ENCODE measurements around the gene SORBS1.

SORBS1 gene

GRCh38 chr10:95331596-95332130 lies 229.5 kb downstream of the SORBS1 start:
- no peak overlapping the region for H3K27ac ChIP-seq

DNA sequence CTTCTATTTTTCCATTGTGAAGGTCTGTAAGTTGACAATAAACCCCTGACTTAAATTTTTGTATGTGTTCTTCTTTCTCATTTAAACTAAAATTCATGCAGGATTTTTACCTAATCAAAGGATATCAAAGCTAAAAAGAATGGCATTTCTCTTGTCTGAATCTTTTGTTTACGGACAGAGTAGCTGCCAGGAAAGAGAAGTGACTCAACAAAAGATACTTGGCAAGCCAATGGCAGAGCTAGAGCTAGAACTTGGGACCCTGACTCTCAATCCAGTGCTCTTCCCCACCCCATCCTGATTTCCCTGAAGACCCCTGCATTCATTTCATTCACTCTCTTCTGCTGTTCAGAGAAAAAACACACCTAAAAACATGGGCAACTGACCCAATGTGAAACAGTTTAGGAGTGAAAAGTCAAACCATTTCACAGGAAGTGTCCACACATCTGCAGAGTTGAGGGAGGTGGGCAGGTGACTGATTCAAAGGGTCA lies 230.2 kb downstream of the SORBS1 start:
- peak overlapping the region; percentile 44; the same call in 1 of the 2 replicates for H3K27ac ChIP-seq
- TF ChIP-seq, protein P1, sequence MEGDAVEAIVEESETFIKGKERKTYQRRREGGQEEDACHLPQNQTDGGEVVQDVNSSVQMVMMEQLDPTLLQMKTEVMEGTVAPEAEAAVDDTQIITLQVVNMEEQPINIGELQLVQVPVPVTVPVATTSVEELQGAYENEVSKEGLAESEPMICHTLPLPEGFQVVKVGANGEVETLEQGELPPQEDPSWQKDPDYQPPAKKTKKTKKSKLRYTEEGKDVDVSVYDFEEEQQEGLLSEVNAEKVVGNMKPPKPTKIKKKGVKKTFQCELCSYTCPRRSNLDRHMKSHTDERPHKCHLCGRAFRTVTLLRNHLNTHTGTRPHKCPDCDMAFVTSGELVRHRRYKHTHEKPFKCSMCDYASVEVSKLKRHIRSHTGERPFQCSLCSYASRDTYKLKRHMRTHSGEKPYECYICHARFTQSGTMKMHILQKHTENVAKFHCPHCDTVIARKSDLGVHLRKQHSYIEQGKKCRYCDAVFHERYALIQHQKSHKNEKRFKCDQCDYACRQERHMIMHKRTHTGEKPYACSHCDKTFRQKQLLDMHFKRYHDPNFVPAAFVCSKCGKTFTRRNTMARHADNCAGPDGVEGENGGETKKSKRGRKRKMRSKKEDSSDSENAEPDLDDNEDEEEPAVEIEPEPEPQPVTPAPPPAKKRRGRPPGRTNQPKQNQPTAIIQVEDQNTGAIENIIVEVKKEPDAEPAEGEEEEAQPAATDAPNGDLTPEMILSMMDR (conservative IDR thresholded peaks at IDR 0.05) = no peak

More at GRCh38 chr10:95331596-95332130, 229.5 kb downstream of the SORBS1 start:
- TF ChIP-seq, protein P1 (conservative IDR thresholded peaks at IDR 0.05) = no peak

DNA sequence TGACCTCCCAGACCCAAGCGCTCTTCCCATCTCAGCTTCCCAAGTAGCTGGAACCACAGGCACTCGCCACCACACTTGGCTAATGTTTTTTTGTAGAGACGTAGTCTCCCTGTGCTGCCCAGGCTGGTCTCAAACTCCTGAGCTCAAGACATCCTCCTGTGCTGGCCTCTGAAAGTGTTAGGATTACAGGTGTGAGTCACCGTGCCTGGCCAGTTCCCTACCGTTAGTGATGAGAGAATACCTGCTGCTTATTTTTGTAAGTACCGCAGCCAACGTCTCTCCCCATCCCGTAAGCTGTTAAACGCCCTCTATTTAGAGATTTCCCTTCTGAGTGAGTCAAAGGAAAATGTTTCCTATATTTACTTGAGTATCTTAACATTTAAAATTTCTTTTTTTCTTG lies 231.9 kb downstream of the SORBS1 start:
- TF ChIP-seq, protein P1 (conservative IDR thresholded peaks at IDR 0.05) = no peak
- no peak overlapping the region for H3K27ac ChIP-seq

DNA sequence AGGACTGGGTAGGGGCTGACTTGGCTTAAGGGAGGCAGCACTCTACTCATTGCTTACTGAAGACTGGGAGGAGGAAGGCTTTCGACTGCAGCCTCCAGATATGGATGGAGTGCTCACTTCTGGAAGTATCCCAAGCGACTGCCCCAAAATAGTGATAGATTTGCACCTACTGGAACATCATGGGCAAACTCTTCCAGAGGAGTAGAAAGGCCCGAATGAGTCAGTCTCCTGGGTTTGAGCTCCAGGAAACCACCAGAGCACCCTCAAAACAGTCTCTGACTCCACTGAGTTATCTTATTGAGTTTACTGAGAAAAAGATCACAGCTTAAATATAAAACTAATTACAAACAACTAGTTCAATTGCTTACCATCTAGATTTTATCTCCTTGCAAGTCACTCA lies 233.2 kb downstream of the SORBS1 start:
- H3K27ac ChIP-seq = no peak overlapping the region
- TF ChIP-seq, protein P1 (conservative IDR thresholded peaks at IDR 0.05) = no peak

DNA sequence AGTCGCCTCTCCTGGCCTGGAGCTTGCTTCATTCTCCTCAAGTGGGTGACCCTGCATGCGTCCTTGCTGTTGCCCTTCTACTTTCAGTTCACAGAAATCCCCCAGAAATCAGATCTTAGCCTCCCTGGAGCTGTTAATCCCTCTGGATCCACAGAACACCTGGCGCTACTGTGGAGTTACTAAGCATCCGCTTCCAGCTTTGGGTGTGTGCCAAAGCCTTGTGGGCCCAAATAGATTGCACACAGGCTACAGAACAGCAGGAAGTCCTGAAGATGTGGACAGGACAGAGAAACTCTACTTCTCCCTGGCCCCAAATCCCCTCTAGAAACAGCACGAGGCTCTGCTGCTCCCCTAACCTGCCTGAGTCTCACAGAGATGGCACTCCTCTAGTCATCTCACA lies 233.8 kb downstream of the SORBS1 start:
- no peak overlapping the region for H3K27ac ChIP-seq
- TF ChIP-seq, protein P1 (conservative IDR thresholded peaks at IDR 0.05) = no peak

DNA sequence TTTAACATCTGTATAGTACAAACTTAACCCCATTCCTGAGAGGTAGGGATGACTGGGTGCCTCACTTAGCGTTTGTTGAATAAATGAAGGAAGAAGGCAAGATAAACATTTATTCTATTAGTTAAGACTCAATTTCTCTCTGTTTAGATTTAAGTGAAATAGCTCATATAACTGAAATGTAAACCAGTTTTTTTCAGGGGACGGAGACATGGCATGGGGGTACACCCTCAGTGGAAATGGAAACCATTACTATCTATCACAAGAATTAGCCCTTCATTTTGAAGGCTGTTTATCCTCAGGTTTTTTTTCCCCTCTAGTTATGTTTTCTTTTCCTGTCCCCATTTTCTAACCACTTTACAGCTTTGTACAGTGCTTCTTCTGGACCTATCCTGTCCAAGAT lies 234.8 kb downstream of the SORBS1 start:
- TF ChIP-seq, protein P1 (conservative IDR thresholded peaks at IDR 0.05) = no peak
- H3K27ac ChIP-seq = no peak overlapping the region

DNA sequence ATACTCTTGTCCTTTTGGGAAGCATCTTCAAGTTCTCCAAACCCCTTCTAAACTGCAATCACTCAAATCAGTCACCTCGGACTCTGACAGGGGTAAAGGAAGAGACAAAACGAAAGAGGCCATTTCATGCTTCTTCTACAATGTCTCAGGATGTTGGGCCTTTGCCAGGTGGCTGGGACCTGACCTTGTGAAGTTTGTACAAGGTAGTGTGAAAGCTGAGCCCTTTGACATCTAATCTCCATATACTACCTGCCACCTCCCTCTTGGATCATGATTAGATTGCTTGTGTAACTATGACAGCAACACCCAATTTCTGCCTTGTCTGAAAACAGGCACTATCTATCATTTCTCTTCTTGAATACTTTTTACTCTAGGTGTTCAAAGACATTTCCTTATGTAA lies 235.3 kb downstream of the SORBS1 start:
- TF ChIP-seq, protein P1 (conservative IDR thresholded peaks at IDR 0.05) = no peak
- no peak overlapping the region for H3K27ac ChIP-seq
